ENCODE results near the gene PSMG4.

Gene PSMG4

GRCh38 chr6:3252369-3252768, 6.4 kb upstream of the PSMG4 start:
- no peak for DNase-seq

- no peak for DNase-seq
Observed at GRCh38 chr6:3252861-3253596, 5.7 kb upstream of the PSMG4 start.

- DNase-seq, result no peak
Observed at GRCh38 chr6:3253597-3253961, 5.2 kb upstream of the PSMG4 start.

GRCh38 chr6:3258201-3258600, 546 bp upstream of the PSMG4 start:
- DNase-seq, result no peak

- no peak for DNase-seq
Observed at GRCh38 chr6:3259491-3259958, 778 bp downstream of the PSMG4 start.

- DNase-seq, result no peak
Observed at GRCh38 chr6:3260296-3260695, 1.5 kb downstream of the PSMG4 start.

- no peak for DNase-seq
Observed at GRCh38 chr6:3260772-3261517, 2.2 kb downstream of the PSMG4 start.

GRCh38 chr6:3261518-3261820, 2.7 kb downstream of the PSMG4 start:
- DNase-seq, result no peak

- no peak for DNase-seq
Observed at GRCh38 chr6:3261921-3262320, 3.2 kb downstream of the PSMG4 start.

- no peak for DNase-seq
Observed at GRCh38 chr6:3263096-3263495, 4.3 kb downstream of the PSMG4 start.

- no peak for DNase-seq
Observed at GRCh38 chr6:3264356-3264755, 5.6 kb downstream of the PSMG4 start.

GRCh38 chr6:3265671-3266070, 6.9 kb downstream of the PSMG4 start:
- no peak for DNase-seq

GRCh38 chr6:3266170-3266569, 7.4 kb downstream of the PSMG4 start:
- DNase-seq, result no peak

- DNase-seq, result no peak
Observed at GRCh38 chr6:3267162-3267561, 8.4 kb downstream of the PSMG4 start.

GRCh38 chr6:3268680-3269079, 9.9 kb downstream of the PSMG4 start:
- no peak for DNase-seq

GRCh38 chr6:3269281-3269975, 10.7 kb downstream of the PSMG4 start:
- DNase-seq, result no peak

GRCh38 chr6:3270258-3270657, 11.5 kb downstream of the PSMG4 start:
- no peak for DNase-seq

GRCh38 chr6:3271756-3272155, 13.0 kb downstream of the PSMG4 start:
- DNase-seq, result no peak

- no peak for DNase-seq
Observed at GRCh38 chr6:3272911-3273547, 14.3 kb downstream of the PSMG4 start.

GRCh38 chr6:3273707-3274521, 15.2 kb downstream of the PSMG4 start:
- DNase-seq, result no peak

GRCh38 chr6:3276174-3277167, 17.7 kb downstream of the PSMG4 start:
- DNase-seq, result peak; percentile 20

Data from left hindlimb (tissue), 1 donor.